Measurements from ENCODE around the gene PSD2. TPM values are rescaled to one million over a fixed set of nuclear protein-coding genes. Genes with fewer than 3 reads are reported as not detected.

Gene PSD2
- total RNA-seq, 1 experiment from 2014 or later = not detected

DNA sequence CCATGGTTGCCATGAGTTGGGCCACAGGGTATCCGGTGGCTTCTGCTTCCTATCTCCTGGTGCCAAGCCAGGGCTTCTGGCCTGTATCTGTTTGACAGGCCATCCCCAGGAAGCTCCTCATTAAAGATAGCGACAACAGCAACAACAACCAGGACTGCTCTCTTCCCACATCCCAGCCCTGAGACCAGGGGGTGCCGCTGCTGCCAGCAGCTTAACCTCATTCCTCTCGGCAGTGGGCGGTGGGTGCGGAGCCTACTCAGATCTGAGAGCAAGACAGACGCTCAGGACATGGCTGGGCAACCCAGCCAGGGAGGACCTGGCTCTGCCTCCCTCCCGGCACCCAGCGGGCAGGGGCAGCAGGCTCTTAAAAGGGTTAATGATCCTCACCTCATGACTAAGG lies 98.3 kb downstream of the PSD2 start:
- Histone ChIP-seq H3K79me2 (ENCODE audit: low read length) (no peaks in the 10 kb centered on the region), H3K36me3 (ENCODE audit: low read depth, low read length) (no peaks in the 10 kb centered on the region), H3K27ac (ENCODE audit: low read length) (no peak overlapping the region), H3K9me3 (ENCODE audit: low read length) (no peaks in the 10 kb centered on the region), H3K4me2 (ENCODE audit: low read length) (no peak overlapping the region), H3K27me3 (ENCODE audit: low read length) (no peaks in the 10 kb centered on the region), H3F3A (ENCODE audit: low read length, unreplicated experiment) (no peaks in the 10 kb centered on the region), H3K4me1 (ENCODE audit: insufficient read depth, low read length) (no peaks in the 10 kb centered on the region), H3K4me3 (ENCODE audit: low read length) (no peak overlapping the region), H4K20me1 (ENCODE audit: low read length) (no peaks in the 10 kb centered on the region), H2AFZ (ENCODE audit: low read length) (no peak overlapping the region), H3K9me2 (replicated peaks; ENCODE audit: low read length) (no peaks in the 10 kb centered on the region), H3K9ac (ENCODE audit: low read length) (no peak overlapping the region)
- POLR2A ChIA-PET (ENCODE audit: unreplicated experiment) = no interaction called here
- CTCF ChIA-PET = no interaction called here
- BruUV-seq (replicated peaks) = no TSS peak
- TF ChIP-seq EZH2 (IDR thresholded peaks at IDR 0.05; ENCODE audit: low read length, unreplicated experiment) (no peak), CTCF (conservative IDR thresholded peaks at IDR 0.05; ENCODE audit: low read depth, low read length) (no peak), EZH2phosphoT487 (IDR thresholded peaks at IDR 0.05; ENCODE audit: borderline replicate concordance, low read length) (no peak)
- intact Hi-C loops (cut with micrococcal nuclease) = no loop called here
- DNase-seq = no peak
- no peak for ATAC-seq

Other genes starting within 250 kb of the PSD2 start
- 98.7 and 104 TPM in 2 replicates for gene UBE2D2, start 234.5 kb upstream of the PSD2 start, total RNA-seq (2014; rRNA removed)
- 31.1 and 42.4 TPM in 2 replicates for gene CXXC5, start 147.5 kb upstream of the PSD2 start, total RNA-seq (2014; rRNA removed)
- 1.8 and 3.2 TPM in 2 replicates for gene NRG2, start 247.5 kb downstream of the PSD2 start, total RNA-seq (2014; rRNA removed)